ENCODE measurements around the gene TYK2. TPM values are rescaled to one million over a fixed set of nuclear protein-coding genes. Genes with fewer than 3 reads are reported as not detected.
A peak's percentile ranks its signal among the peaks of the same experiment; 100 is the strongest.

The TYK2 gene
- total and polyA plus RNA-seq, 2 of the 13 experiments (the other 11 are each of a cell fraction or from before 2014, with no cell fraction given), result 38.8 to 60.1 TPM

- TF ChIP-seq ZNF280B (CRISPR knock-in tag; IDR thresholded peaks at IDR 0.05; ENCODE audit: borderline replicate concordance) (peak; percentile 95), HOMEZ (CRISPR knock-in tag; IDR thresholded peaks at IDR 0.05; ENCODE audit: low read depth) (peak; percentile 36), SRSF9 (IDR thresholded peaks at IDR 0.05; ENCODE audit: borderline replicate concordance, insufficient read depth, low read depth, low read length, poor library complexity, severe bottlenecking) (no peak), NCOR1 (IDR thresholded peaks at IDR 0.05; ENCODE audit: borderline replicate concordance, low read length) (no peak; the same call in 1 of the 2 replicates), ZNF607 (CRISPR knock-in tag; IDR thresholded peaks at IDR 0.05; ENCODE audit: borderline replicate concordance) (no peak; the same call in none of the 2 replicates), GFI1 (CRISPR knock-in tag; IDR thresholded peaks at IDR 0.05; ENCODE audit: borderline replicate concordance) (0 out of 2 replicates have a peak, but pooled peaks have one; percentile 3), DMAP1 (CRISPR knock-in tag; IDR thresholded peaks at IDR 0.05) (peak; percentile 69; the same call in 1 of the 2 replicates), TSC22D2 (CRISPR knock-in tag; IDR thresholded peaks at IDR 0.05; ENCODE audit: borderline replicate concordance) (peak; percentile 10; the same call in 1 of the 2 replicates), ZNF883 (CRISPR knock-in tag; IDR thresholded peaks at IDR 0.05; ENCODE audit: not compliant biosample characterization) (peak; percentile 64), MLX (CRISPR knock-in tag; IDR thresholded peaks at IDR 0.05) (no peak), PHB2 (IDR thresholded peaks at IDR 0.05; ENCODE audit: partially characterized antibody) (no peak), HNRNPLL (IDR thresholded peaks at IDR 0.05; ENCODE audit: low read depth, low read length, poor library complexity, severe bottlenecking) (peak; percentile 55), RCOR2 (CRISPR knock-in tag; IDR thresholded peaks at IDR 0.05) (no peak), ZNF747 (CRISPR knock-in tag; IDR thresholded peaks at IDR 0.05; ENCODE audit: borderline replicate concordance) (peak; percentile 58; the same call in 1 of the 2 replicates), KLF6 (CRISPR knock-in tag; IDR thresholded peaks at IDR 0.05) (0 out of 2 replicates have a peak, but pooled peaks have one; percentile 7), ZNF672 (CRISPR knock-in tag; IDR thresholded peaks at IDR 0.05) (no peak), ADNP (CRISPR knock-in tag; IDR thresholded peaks at IDR 0.05) (no peak), RNF219 (CRISPR knock-in tag; IDR thresholded peaks at IDR 0.05) (no peak), IRF9 (CRISPR knock-in tag; IDR thresholded peaks at IDR 0.05; ENCODE audit: borderline replicate concordance) (no peak)
Measured at GRCh38 chr19:10380313-10381102, at the start of gene TYK2 (continued).
